Measurements from ENCODE around the gene DNAH3.
A peak's percentile ranks its signal among the peaks of the same experiment; 100 is the strongest.
"Not testable (repeated sequence)": the region's sequence is repeated elsewhere in the genome, so short reads cannot be mapped to it uniquely, and the experiment has no call there.

DNAH3 gene

DNA sequence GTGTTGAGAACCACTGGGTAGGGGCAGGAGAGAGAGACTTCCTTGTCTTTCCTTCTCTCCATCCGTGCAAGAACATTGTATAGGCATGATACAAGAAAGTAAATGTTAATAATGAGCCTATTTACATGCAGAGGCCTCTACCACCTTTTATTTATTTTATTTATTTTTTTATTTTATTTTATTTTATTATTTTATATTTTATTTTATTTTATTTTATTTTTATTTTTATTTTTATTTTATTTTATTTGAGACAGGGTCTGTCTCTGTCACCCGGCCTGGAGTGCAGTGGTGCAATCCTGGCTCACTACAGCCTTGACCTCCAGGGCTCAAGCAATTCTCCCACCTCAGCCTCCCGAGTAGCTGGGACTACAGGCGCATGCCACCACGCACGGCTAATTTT lies 87.3 kb downstream of the DNAH3 start:
- not testable (repeated sequence) for DNase-seq

DNA sequence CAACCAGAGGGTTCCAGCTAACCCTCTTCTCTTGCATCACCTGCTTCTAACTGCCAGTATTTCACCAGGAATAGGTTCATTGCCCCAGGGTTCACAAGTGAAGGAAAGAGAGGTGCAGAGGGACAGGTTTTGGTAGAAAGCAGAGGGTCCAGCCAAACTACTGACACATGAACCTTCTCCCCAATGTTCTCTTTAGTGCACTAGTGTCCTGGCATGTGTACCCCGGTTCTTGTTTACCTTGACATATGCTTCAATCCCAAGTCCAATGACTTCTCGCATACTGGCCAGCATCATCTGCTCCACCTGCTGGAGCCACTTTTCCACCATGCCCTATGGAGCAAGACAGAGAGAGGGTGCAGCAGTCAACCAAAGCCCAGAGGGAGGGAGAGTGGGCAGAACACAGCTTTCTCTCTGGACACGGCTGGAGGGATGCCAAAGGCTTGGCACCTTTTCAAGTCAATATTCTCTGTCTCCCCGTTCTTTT lies 90.6 kb downstream of the DNAH3 start:
- no peak for DNase-seq

DNA sequence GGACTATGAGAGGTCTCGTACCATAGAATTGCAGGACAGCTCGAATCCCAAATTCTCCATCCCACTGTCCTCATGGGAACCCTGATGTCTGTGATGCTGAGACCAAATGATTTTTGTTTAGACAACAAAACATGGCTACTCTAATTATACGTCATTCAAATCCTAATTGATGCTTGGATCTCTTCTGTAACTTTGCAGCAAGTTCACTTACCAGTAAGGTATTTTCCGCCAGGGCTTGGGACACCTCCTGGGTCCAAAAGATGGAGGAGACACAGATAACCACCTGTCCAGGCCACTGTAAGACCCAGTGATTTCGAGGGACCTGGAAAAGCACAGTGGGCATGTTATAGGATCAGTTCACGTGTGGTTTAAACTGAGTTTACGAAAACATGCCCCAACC lies 92.8 kb downstream of the DNAH3 start:
- no peak for DNase-seq

DNA sequence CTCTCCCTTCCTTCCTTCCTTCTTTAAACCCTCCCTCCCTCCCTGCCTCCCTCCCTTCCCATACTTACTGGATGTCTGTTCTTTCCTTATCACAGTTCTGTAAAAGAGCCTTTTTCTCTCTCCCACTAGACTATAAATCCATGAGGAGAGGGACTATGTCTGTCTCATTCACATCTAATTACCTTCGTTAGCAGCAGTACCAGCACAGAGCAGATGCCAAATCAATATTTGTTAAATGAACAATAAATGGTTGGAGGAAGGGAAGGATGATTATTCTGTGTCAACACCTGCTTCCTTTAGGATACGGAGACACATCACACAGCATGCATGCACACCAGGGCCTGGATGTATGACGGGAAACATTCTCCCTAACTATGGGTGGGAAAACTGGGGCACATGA lies 94.2 kb downstream of the DNAH3 start:
- DNase-seq = no peak

DNA sequence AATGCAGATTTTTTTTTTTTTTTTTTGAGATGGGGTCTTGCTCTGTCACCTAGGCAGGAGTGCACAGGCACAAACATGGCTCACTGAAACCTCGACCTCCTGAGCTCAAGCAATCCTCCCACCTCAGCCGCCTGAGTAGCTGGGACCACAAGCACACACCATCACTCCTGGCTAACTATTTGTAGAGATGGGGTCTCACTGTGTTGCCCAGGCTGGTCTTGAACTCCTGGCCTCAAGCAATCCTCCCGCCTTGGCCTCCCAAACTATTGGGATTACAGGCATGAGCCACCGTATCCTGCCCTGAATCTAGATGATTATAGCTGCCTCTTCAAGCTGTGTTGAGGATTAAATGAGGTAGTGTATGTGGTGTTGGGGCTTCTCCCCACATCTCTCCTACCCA lies 94.9 kb downstream of the DNAH3 start:
- DNase-seq = not testable (repeated sequence)

DNA sequence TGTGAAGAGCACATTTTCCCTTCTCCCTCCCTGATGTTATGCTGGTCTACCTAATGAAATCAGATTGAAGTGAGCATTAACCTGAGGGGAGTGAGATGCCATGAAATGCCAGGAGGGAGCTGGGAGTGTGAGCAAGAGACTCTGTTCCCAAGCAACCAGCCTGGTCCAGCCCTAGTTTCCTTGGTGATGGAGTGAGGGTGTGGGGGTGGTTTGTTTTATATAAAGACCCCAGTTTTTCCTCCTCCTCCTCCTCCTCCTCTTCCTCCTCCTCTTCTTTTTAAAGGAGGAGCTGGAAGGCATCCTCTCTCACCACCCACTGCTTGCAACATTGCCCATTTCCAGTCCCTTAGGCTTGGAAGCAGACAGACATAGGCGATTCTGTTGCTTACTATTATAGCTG lies 97.1 kb downstream of the DNAH3 start:
- no peak for DNase-seq

DNA sequence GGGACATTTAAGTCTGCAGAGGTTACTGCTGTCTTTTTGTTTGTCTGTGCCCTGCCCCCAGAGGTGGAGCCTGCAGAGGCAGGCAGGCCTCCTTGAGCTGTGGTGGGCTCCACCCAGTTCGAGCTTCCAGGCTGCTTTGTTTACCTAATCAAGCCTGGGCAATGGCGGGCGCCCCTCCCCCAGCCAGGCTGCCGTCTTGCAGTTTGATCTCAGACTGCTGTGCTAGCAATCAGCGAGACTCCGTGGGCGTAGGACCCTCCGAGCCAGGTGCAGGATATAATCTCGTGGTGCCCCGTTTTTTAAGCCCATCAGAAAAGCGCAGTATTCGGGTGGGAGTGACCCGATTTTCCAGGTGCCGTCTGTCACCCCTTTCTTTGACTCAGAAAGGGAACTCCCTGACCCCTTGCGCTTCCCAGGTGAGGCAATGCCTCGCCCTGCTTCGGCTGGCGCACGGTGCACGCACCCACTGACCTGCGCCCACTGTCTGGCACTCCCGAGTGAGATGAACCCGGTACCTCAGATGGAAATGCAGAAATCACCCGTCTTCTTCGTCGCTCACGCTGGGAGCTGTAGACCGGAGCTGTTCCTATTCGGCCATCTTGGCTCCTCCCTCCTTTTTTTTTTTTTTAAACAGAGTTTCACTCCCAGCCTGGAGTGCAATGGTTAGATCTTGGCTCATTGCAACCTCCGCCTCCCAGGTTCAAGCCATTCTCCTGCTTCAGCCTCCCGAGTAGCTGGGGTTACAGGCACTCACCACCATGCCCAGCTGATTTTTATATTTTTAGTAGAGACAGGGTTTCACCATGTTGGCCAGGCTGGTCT lies 102.3 kb downstream of the DNAH3 start:
- DNase-seq = not testable (repeated sequence)

DNA sequence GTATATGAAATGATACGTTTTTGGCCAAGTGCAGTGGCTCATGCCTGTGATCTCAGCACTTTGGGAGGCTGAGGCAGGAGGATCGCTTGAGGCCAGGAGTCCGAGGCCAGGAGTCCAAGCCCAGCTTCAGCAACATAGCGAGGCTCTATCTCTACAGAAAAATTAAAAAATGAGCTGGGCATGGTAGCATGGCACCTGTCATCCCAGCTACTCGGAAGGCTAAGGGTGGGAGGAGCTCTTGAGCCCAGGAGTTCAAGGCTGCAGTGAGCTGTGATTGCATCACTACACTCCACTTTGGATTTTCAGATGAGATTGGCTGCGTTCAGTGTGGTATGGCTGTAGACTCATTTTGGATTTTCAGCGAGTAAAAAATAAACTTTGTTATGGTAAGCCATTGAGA lies 112.4 kb downstream of the DNAH3 start:
- DNase-seq = no peak

DNA sequence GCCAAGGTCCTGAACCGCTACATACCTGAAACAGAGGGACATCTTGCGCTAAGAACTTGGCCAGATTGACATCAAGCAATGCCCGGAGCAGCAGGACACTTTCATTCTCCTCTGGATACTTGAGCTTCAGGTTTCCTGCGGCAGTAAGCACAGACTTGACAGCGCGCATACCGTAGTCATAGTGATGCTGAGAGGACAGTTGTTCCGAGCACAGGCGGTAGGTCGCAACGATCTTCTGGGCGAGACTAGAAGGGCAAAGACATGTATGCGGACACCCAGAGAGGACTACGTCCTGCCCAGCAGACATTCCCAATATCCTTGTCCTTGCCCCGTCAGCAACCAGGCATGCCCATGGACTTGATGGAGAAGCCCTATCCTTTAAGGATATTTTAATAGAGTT lies 112.9 kb downstream of the DNAH3 start:
- DNase-seq = no peak

DNA sequence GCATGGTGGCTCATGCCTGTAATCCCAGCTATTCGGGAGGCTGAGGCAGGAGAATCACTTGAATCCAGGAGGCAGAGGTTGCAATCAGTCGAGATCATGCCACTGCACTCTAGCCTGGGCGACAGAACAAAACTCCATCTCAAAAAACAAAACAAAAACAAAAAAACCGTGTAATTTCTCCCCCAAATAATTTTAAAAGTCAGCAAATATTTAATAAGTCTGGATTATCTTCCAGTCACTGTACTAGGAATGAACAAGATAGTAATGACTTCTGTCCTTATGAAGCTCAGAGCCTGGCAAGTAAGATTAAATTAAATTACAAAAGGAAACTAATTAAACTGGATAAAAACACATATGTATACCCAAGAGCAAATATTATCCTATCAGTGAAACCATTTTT lies 113.5 kb downstream of the DNAH3 start:
- no peak for DNase-seq

DNA sequence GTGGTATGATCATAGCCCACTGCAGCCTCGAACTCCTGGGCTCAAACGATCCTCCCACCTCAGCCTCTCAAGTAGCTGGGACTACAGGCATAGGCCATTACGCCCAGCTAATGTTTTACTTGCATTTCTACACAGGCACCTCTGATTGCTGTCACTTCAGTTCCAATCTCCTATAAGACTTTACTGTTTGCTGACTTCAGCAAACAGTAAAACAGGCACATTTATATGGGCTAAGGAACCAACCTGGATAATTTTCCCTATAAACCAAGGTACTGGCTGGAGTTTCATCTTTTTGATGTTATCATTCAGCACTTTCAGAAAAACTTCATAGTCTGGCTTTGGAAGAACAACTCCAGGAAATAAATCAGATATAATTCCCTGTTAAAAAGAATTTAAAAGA lies 114.2 kb downstream of the DNAH3 start:
- DNase-seq = no peak

DNA sequence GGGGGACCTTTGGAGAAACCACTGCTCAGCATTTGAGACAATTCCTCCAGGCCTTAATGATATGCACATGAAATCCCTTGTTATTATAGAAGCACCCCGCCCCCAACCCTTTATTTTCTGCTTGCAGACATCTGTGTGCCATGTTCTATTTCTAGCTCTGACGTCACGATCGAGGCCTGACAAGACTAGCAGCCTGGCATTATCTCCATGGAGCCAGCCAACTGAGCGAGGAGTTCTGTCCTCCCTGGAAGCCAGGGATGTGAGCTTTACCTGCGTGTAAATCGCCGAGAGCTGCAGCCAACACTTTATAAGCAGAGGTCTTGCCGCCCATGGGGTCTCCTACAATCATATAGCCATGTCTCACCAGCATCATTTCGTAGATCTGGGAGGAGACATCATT lies 116.9 kb downstream of the DNAH3 start:
- DNase-seq = no peak

DNA sequence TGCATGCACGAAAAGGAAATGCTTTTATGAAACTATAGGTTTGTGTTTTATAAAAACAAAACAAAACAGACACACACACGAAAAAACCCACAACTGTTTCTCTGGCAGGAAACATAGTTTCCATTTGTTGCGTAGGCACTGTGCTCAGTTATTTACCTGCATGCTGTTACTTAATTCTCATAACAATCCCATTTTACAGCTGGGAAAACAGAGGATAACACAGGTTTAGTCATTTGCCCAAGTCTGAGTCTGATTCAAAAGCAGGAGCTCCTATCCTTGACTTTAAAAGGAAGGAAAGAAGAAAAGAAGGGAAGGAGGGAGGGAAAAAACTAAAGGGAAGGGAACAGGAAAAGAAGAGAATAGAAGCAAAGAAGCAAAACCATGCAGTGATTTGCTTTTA lies 117.4 kb downstream of the DNAH3 start:
- DNase-seq = no peak

DNA sequence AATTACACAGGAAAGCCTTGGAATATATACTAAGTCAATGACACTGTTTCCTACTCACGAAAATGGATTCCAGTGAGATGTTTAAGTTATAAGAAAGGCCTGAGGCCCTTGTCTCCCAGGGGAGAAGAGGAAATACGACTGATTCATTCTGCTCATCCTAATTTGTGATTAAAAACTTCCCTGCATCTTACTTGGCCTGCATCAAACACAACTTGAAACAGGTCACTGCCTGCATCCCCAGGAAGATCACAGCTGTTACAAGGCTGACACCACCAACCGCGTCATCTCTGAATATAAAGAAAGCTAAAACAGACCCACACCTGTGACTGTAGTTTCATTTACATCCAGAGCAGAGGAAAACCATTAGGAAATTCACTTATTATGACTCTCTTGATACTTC lies 121.9 kb downstream of the DNAH3 start:
- DNase-seq = no peak

DNA sequence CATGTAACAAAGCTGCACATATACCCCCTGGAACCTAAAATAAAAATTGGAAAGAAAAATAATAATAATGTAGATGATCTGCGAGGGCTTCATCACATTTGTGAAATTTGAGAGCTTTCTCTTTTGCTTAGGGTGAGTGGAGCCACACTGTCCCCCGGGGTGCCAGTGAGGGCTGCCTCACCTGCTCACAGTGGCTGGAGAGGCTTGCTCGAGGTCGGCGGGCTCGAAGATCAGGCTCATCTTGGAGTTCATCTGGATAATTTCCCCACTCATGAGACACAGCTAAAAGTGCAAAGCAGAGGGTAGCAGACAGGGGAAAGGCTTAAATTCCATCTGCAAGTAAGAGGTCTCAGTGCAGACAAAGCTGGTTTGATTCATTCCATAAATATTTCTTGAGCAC lies 123.8 kb downstream of the DNAH3 start:
- DNase-seq = no peak

DNA sequence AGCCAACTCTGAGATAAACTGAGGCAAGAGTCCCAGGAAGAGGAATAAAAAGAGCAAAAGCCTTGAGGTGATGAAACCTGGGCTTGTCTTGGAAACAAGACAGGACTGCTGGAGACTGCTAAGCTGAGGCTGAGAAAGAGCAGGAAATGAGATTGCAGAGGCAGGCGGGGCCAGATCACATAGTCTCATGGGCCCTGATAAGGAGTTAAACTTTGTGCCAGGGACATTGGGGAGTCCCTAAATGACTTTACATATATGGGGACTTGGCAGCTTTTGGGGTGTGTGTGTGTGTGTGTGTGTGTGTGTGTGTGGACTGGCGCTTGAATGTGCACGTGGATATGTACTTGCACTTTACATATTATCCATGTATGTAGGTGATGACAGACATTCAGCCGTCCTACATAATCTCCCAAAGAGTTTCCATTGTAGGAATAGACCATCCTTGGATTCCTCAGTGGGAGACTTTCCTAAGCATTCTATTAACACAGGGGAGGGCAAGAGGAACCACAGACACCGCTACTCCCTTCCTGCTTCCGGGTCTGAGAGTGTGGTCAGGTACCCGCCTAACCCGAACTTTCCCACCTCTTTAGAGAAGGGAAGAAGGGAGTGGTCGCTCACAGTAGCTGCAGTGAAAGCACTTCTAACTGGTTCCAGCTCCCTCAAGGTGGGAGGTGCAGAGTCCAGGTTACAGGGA lies 127.0 kb downstream of the DNAH3 start:
- no peak for DNase-seq

DNA sequence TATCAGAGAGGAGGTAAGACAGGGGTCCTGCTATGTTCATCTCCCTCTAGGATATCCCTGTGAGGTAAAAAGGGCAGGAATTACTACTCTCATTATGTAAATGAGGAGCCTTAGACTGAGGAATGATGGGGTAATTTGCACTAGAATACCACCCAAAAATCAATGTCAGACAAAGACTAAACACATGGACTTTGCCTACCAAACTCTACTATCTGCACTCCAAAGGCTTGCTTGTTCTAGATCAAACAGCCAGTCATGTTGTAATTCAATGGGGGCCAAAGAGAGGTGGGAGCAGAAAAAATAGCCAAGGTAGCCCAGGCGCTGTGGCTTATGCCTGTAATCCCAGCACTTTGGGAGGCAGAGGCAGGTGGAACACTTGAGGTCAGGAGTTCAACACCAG lies 129.3 kb downstream of the DNAH3 start:
- DNase-seq = no peak

DNA sequence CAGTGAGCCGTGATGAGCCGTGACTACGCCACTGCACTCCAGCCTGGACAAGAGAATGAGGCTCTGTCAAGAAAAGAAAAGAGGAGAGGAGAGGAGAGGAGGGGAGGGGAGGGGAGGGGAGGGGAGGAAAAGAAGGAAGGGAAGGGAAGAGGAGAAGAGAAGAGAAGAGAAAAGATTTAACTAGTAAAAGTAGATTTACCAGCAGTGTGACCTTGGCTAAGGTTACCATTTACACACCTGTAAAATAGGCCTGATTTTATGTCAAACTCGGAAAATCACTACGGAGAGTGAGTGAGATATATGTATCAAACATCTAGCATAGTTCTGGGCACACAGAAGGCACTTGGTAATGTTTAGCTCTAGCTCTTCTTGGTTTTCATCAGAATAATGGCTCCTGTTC lies 140.8 kb downstream of the DNAH3 start:
- DNase-seq = no peak

DNA sequence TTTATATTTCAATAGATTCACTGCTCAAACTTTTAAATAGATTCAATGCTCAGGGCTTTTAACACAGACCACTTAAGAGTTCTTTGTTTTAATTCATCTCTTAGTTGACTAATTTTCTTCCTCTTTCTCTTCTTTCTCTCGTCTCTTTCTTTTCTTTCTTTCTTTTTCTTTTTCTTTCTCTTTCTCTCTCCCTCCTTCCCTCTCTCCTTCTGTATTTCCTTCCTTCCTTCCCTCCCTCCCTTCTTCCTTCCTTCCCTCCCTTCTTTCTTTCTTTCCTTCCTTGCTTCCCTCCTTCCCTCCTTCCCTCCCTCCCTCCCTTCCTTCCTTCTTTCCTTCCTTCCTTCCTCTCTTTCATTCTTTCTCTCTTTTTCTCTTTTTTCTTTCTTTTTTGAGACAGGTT lies 145.6 kb downstream of the DNAH3 start:
- DNase-seq = no peak

DNA sequence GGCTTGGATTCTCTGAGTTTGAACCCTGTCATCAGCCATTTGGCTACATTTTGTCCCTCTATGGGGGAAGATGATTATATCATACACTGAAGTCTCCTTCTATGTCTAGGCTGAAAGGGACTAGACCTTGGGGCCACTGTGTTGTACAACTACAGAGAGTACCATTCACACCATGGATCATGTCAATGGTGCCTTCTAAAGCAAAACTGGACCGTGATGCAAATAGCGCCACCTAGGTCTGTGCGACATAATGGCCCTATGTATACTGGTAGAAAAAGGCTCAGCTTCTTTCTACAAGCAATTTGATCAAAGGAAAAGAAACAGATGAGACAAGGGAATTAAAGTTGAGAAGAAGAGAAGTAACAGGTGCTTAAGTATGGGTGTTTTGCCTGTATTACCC lies 149.4 kb downstream of the DNAH3 start:
- peak; percentile 35 for DNase-seq

DNA sequence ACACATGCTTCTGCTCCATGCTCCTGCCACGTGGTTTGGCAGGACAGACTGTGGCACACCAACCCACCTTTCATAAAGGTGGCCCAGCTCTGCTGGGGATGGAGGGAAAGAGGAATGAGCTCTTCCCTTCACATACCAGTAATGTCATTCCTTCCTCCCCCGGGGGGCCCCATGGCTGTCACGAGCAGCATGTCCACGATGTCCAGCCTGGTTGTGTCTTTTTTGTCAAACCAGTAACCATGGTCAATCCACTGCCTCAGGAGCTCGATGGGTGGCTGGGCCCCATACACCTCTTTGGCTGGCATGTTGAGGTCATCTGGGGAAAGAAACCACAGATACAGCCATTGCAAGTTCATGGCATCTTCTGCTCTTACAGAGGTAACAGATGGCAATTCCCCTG lies 153.5 kb downstream of the DNAH3 start:
- DNase-seq = no peak

DNA sequence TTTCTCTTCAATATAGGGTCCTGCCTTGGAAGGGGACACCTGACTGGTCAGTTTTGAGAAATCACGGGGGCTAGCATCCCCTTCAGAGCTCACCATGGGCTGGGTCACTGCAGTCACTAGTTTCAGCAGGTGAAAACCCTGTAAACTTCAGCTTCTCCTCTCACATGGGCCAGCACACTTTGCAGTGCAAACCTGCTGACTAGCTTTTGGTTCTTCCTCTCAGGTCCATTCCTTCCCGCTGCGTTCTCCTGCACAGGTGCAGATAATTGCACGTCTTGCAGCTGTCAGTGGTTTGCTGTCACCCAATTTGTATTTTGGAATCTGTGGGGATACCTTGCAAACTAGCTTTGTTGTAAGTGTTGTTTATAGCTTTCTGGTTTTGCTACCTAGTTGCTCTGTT lies 154.9 kb downstream of the DNAH3 start:
- DNase-seq = no peak

DNA sequence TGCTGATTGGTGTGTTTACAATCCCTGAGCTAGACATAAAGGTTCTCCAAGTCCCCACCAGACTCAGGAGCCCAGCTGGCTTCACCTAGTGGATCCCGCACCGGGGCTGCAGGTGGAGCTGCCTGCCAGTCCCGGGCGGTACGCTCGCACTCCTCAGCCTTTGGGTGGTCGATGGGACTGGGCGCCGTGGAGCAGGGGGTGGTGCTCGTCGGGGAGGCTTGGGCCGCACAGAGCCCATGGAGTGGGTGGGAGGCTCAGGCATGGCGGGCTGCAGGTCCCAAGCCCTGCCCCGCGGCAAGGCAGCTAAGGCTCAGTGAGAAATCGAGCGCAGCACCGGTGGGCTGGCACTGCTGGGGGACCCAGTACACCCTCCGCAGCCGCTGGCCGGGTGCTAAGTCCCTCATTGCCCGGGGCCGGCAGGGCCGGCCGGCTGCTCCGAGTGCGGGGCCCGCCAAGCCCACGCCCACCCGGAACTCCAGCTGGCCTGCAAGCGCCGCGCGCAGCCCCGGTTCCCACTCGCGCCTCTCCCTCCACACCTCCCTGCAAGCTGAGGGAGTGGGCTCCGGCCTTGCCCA lies 161.1 kb downstream of the DNAH3 start:
- not testable (repeated sequence) for DNase-seq

DNA sequence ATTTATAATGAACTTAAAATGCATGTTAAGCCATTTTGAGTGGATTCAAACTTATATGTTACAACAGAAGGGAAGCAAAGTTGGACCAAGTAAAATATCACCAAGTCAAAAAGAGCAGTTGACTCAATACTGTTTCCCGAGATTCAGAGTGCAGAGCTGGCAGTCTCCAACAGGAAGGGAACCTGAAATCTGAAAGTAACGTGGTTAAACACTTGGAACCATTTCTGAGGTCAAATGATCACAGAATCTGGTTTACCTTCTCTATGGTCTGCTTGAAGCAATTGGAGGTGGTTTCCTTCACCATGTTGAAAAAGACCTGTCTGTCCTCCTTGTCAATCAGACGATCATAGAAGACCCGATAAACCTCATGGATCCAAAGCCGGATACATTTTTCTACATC lies 163.6 kb downstream of the DNAH3 start:
- peak; percentile 5 for DNase-seq
